WTC11 (cell line): ENCODE measurements around the gene UBASH3A.

Experiments used
- CTCF ChIP-seq: fragments of 200-600 bp; IDR thresholded peaks from 2 replicates; pipeline ENCODE4 v1.8.0; 2022; ENCODE audit warnings: antibody characterized with exemption
- ETV6 ChIP-seq: sonication (generic); formaldehyde crosslinking; IDR thresholded peaks from 2 replicates; pipeline ENCODE4 v1.8.1; 2022; ENCODE audit warnings: mild to moderate bottlenecking, missing genetic modification reagents
- ZSCAN18 ChIP-seq: fragments of 250-450 bp; sonication (Bioruptor Pico); IDR thresholded peaks from 2 replicates; pipeline ENCODE4 v2.1.2; 2022; ENCODE audit warnings: mild to moderate bottlenecking, moderate library complexity

- TF ChIP-seq CTCF (no peak), ZSCAN18 (CRISPR knock-in tag) (no peak), ETV6 (CRISPR knock-in tag) (no peak)
Observed at GRCh38 chr21:42440187-42440792, 36.6 kb downstream of the UBASH3A start.
